ENCODE data around the gene BTF3. TPM values are rescaled to one million over a fixed set of nuclear protein-coding genes. Genes with fewer than 3 reads are reported as not detected.
"Not testable (repeated sequence)": the region's sequence is repeated elsewhere in the genome, so short reads cannot be mapped to it uniquely, and the experiment has no call there.

Gene BTF3
- total and polyA plus RNA-seq, 2 experiments from 2014 or later = 407 to 458 TPM

GRCh38 chr5:73451224-73452130 lies 46.8 kb upstream of the BTF3 start:
- Histone ChIP-seq H3K36me3 (no peaks in the 10 kb centered on the region), H3K27me3 (peaks cover 79% of the 10 kb centered on the region), H3K4me3 (peak overlapping the region; percentile 19), H3K27ac (no peak overlapping the region), H3K4me1 (ENCODE audit: low read depth) (no peaks in the 10 kb centered on the region), H3K9me3 (ENCODE audit: low read depth) (no peaks in the 10 kb centered on the region)
- peak; percentile 62 to 79 for DNase-seq (ENCODE audit: low read depth in 1 of 2, low spot score in 1 of 2)
- TF ChIP-seq, protein P1, sequence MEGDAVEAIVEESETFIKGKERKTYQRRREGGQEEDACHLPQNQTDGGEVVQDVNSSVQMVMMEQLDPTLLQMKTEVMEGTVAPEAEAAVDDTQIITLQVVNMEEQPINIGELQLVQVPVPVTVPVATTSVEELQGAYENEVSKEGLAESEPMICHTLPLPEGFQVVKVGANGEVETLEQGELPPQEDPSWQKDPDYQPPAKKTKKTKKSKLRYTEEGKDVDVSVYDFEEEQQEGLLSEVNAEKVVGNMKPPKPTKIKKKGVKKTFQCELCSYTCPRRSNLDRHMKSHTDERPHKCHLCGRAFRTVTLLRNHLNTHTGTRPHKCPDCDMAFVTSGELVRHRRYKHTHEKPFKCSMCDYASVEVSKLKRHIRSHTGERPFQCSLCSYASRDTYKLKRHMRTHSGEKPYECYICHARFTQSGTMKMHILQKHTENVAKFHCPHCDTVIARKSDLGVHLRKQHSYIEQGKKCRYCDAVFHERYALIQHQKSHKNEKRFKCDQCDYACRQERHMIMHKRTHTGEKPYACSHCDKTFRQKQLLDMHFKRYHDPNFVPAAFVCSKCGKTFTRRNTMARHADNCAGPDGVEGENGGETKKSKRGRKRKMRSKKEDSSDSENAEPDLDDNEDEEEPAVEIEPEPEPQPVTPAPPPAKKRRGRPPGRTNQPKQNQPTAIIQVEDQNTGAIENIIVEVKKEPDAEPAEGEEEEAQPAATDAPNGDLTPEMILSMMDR (IDR thresholded peaks at IDR 0.05; ENCODE audit: low read depth, low read length) = peak; percentile 80

DNA sequence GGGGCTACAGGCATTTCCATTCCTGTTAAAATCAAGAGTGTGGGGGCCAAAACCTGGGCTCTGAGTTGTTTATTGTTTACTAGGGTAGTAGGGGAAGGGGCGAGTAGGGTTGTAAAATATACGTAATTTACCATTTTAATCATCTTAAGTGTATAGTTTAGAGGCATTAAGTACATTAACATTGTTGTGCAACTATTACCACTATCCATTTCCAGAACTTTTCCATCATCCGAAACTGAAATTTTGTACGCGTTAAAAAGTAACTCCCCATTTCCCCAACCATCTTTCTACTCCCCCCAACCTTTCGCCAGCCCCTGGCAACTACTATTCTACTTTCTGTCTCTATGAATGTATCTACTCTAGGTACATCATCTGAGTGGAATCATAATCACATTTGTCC lies 46.0 kb upstream of the BTF3 start:
- H3K27ac ChIP-seq = no peak overlapping the region
- TF ChIP-seq, protein P1 (IDR thresholded peaks at IDR 0.05; ENCODE audit: low read depth, low read length) = no peak

DNA sequence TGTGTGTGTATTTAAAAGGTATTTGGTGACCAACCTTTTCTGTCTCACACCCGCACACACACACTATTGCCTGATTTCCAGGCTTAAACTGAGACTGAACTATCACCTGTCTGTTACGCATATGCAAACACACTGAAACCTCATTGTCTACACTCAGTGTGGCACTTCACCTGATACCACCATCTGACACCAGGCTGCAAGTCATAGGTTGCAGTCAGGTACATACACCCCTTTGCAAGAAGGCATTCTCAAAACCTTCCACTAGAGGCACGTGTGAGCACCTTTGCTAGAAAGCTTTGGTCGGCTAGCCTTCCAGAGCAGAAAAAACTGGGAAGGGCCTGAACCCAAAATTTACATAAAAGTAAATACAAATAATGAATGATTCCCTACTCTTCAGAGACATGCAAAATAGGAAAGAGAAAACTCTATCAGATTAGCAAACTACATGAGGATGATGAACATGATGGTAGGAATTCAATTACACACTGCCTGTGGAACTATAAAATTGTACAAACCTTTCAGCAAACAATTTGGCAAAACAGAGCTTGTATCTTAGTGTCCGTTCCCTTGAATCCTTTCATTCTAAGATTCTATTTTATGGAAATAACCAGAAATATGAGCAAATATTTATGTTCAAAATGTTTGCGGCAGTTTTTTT lies 43.7 kb upstream of the BTF3 start:
- peak; percentile 60 to 78 for DNase-seq (ENCODE audit: low read depth in 1 of 2, low spot score in 1 of 2)
- no peaks in the 10 kb centered on the region for H3K36me3 ChIP-seq
- no peaks in the 10 kb centered on the region for H3K4me1 ChIP-seq (ENCODE audit: low read depth)
- TF ChIP-seq, protein P1 (IDR thresholded peaks at IDR 0.05; ENCODE audit: low read depth, low read length) = peak; percentile 91
- no peak overlapping the region for H3K4me3 ChIP-seq
- H3K9me3 ChIP-seq (ENCODE audit: low read depth) = no peaks in the 10 kb centered on the region
- H3K27me3 ChIP-seq = peaks cover 49% of the 10 kb centered on the region
- H3K27ac ChIP-seq = no peak overlapping the region

More for the DNA sequence above, 46.0 kb upstream of the BTF3 start:
- Histone ChIP-seq H3K4me1 (ENCODE audit: low read depth) (no peaks in the 10 kb centered on the region), H3K36me3 (no peaks in the 10 kb centered on the region), H3K9me3 (ENCODE audit: low read depth) (no peaks in the 10 kb centered on the region), H3K27me3 (peaks cover 72% of the 10 kb centered on the region), H3K4me3 (no peak overlapping the region)
- DNase-seq (ENCODE audit: low read depth in 1 of 2, low spot score in 1 of 2) = no peak

DNA sequence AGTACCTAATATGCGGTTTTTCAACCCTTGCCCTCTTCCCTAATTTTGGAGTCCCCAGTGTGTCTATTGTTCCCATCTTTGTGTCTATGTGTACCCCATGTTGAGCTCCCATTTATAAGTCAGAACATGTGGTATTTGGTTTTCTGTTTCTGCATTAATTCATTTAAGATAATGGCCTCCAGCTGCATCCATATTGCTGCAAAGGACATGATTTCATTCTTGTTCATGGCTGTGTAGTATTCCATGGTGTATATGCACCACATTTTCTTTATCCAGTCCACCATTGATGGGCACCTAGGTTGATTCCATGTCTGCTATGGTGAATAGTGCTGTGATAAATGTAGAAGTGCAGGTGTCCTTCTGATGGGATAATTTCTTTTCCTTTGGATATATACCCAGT lies 41.8 kb upstream of the BTF3 start:
- DNase-seq (ENCODE audit: low read depth in 1 of 2, low spot score in 1 of 2); H3K27ac ChIP-seq; H3K4me1 ChIP-seq (ENCODE audit: low read depth); H3K4me3 ChIP-seq; H3K36me3 ChIP-seq; H3K9me3 ChIP-seq (ENCODE audit: low read depth): not testable (repeated sequence)
- H3K27me3 ChIP-seq = peaks cover 30% of the 10 kb centered on the region

GRCh38 chr5:73459366-73459765 lies 38.9 kb upstream of the BTF3 start:
- Histone ChIP-seq H3K4me3 (no peak overlapping the region), H3K27me3 (peaks cover under 1% of the 10 kb centered on the region), H3K36me3 (no peaks in the 10 kb centered on the region), H3K4me1 (ENCODE audit: low read depth) (no peaks in the 10 kb centered on the region), H3K9me3 (ENCODE audit: low read depth) (no peaks in the 10 kb centered on the region), H3K27ac (no peak overlapping the region)
- TF ChIP-seq, protein P1 (IDR thresholded peaks at IDR 0.05; ENCODE audit: low read depth, low read length) = no peak
- DNase-seq (ENCODE audit: low read depth in 1 of 2, low spot score in 1 of 2) = no peak

- Histone ChIP-seq H3K4me1 (ENCODE audit: low read depth) (no peaks in the 10 kb centered on the region), H3K4me3 (no peak overlapping the region), H3K27ac (no peak overlapping the region), H3K36me3 (no peaks in the 10 kb centered on the region), H3K27me3 (no peaks in the 10 kb centered on the region), H3K9me3 (ENCODE audit: low read depth) (no peaks in the 10 kb centered on the region)
- no peak for DNase-seq (ENCODE audit: low read depth in 1 of 2, low spot score in 1 of 2)
- TF ChIP-seq, protein P1 (IDR thresholded peaks at IDR 0.05; ENCODE audit: low read depth, low read length) = no peak
Observed at GRCh38 chr5:73460133-73460532, 38.1 kb upstream of the BTF3 start.
